Cardiac fibroblast (primary cell): Measurements from ENCODE around the gene LRRC51.

Experiments used
- DNase-seq, 2 donors: peaks; one replicate each; pipeline versions ENCODE4 v3.0.0 to v3.0.0-alpha.2; 2010; ENCODE audit warnings: low read depth in 2 of 2
- H3K4me3 ChIP-seq, 2 donors: replicated peaks in 1 of 2; 1 replicate in 1 of 2; 2 replicates in 1 of 2; pipeline ENCODE4 v1.5.1; 2011; ENCODE audit warnings: low read depth in 2 of 2, low read length in 2 of 2, mild to moderate bottlenecking in 2 of 2, moderate library complexity in 1 of 2
- CTCF ChIP-seq: IDR thresholded peaks from one replicate; pipeline ENCODE4 v1.5.1; 2011; ENCODE audit warnings: low read depth, mild to moderate bottlenecking, low read length, inconsistent platforms

LRRC51 gene

GRCh38 chr11:72061739-72062396 lies 18.8 kb upstream of the LRRC51 start:
- no peak overlapping the region for H3K4me3 ChIP-seq
- no peak for TF ChIP-seq CTCF
- DNase-seq, result no peak

- no peak for TF ChIP-seq CTCF
- DNase-seq, result no peak
- H3K4me3 ChIP-seq, result no peak overlapping the region
Observed at GRCh38 chr11:72066855-72067254, 13.8 kb upstream of the LRRC51 start.

GRCh38 chr11:72067266-72067665 lies 13.4 kb upstream of the LRRC51 start:
- no peak overlapping the region for H3K4me3 ChIP-seq
- DNase-seq, result peak in 1 of 2 donors; percentile 24
- TF ChIP-seq CTCF, result no peak

- DNase-seq, result no peak
- no peak for TF ChIP-seq CTCF
- H3K4me3 ChIP-seq, result no peak overlapping the region
Observed at GRCh38 chr11:72067676-72068075, 13.0 kb upstream of the LRRC51 start.

- peak overlapping the region in 1 of 2 donors; percentile 34 for H3K4me3 ChIP-seq
- no peak for TF ChIP-seq CTCF
- peak in 1 of 2 donors; percentile 44 for DNase-seq
Observed at GRCh38 chr11:72069200-72069599, 11.4 kb upstream of the LRRC51 start.

GRCh38 chr11:72069787-72070251 lies 10.8 kb upstream of the LRRC51 start:
- H3K4me3 ChIP-seq, result peak overlapping the region in 1 of 2 donors; percentile 0
- DNase-seq, result peak; percentile 82 to 91
- TF ChIP-seq CTCF, result no peak

GRCh38 chr11:72070491-72070890 lies 10.2 kb upstream of the LRRC51 start:
- H3K4me3 ChIP-seq, result no peak overlapping the region
- TF ChIP-seq CTCF, result no peak
- DNase-seq, result no peak
